IMR-90 (cell line): Measurements from ENCODE around the gene ABCC4. TPM values are rescaled to one million over a fixed set of nuclear protein-coding genes. Genes with fewer than 3 reads are reported as not detected.

Experiments used
- ATAC-seq: fragments of 200-7000 bp; cut with Tn5 transposase; 2 replicates; pipeline ENCODE4 v1.9.1; 2020; ENCODE audit warnings: low read depth, mild to moderate bottlenecking, moderate library complexity
- BruUV-seq: library from RNA; stranded (reverse); fragments of 400-500 nt; replicated peaks from 2 replicates; lab custom pipeline; 2021; lab: Mats Ljungman, UMichigan
- CTCF ChIA-PET: fragments of 300-600 bp; formaldehyde crosslinking; extraction: SDS; loops from one replicate; lab custom pipeline; 2021; ENCODE audit warnings: antibody characterized with exemption; lab: Yijun Ruan, JAX
- POLR2A ChIA-PET: fragments of 300-600 bp; sonication (Branson Sonifier 250); formaldehyde crosslinking; loops from one replicate; lab custom pipeline; 2022; ENCODE audit warnings: antibody characterized with exemption; ENCODE audit not compliant: unreplicated experiment; lab: Charles Lee
- DNase-seq: peaks from one replicate; pipeline ENCODE4 v3.0.0; 2013
- H2AFZ ChIP-seq: replicated peaks from 2 replicates; pipeline ENCODE3; 2013; ENCODE audit warnings: low read length, mild to moderate bottlenecking; ENCODE audit not compliant: poor library complexity
- H2AK5ac ChIP-seq: 2 replicates; pipeline ENCODE4 v1.6.1; 2013; ENCODE audit warnings: low read depth, low read length, inconsistent platforms
- H2AK9ac ChIP-seq: replicated peaks from 2 replicates; pipeline ENCODE3; 2013; ENCODE audit warnings: mild to moderate bottlenecking, low read depth, low read length, moderate library complexity; ENCODE audit not compliant: poor library complexity
- H2BK120ac ChIP-seq: 2 replicates; pipeline ENCODE4 v1.6.1; 2013; ENCODE audit warnings: low read depth, low read length, inconsistent platforms
- H2BK15ac ChIP-seq: 3 replicates; pipeline ENCODE4 v1.6.1; 2013; ENCODE audit warnings: low read depth, low read length, inconsistent platforms
- H2BK20ac ChIP-seq: 2 replicates; pipeline ENCODE4 v1.6.1; 2013; ENCODE audit warnings: low read depth, mild to moderate bottlenecking, inconsistent platforms, low read length, moderate library complexity
- H2BK5ac ChIP-seq: 2 replicates; pipeline ENCODE4 v1.6.1; 2013; ENCODE audit warnings: mild to moderate bottlenecking, low read depth, low read length, inconsistent platforms; ENCODE audit not compliant: poor library complexity, severe bottlenecking
- H3K14ac ChIP-seq: replicated peaks from 2 replicates; pipeline ENCODE4 v1.6.1; 2013; ENCODE audit warnings: low read depth, low read length, inconsistent platforms
- H3K18ac ChIP-seq: 2 replicates; pipeline ENCODE4 v1.6.1; 2013; ENCODE audit warnings: low read depth, low read length, control low read depth
- H3K23ac ChIP-seq: 2 replicates; pipeline ENCODE4 v1.6.1; 2013; ENCODE audit warnings: low read depth, low read length, inconsistent platforms
- H3K27ac ChIP-seq: 2 replicates; pipeline ENCODE4 v1.5.1; 2013; ENCODE audit warnings: mild to moderate bottlenecking, control low read depth, low read length; ENCODE audit not compliant: insufficient read depth
- H3K27me3 ChIP-seq: 2 replicates; pipeline ENCODE4 v1.6.1; 2013; ENCODE audit warnings: low read length; ENCODE audit not compliant: control insufficient read depth, insufficient read depth
- H3K36me3 ChIP-seq: 2 replicates; pipeline ENCODE4 v1.6.1; 2013; ENCODE audit warnings: low read length, mixed read lengths; ENCODE audit not compliant: control insufficient read depth, insufficient read depth
- H3K4ac ChIP-seq: 2 replicates; pipeline ENCODE4 v1.6.1; 2013; ENCODE audit warnings: low read depth, low read length, inconsistent platforms
- H3K4me1 ChIP-seq: 2 replicates; pipeline ENCODE4 v1.6.1; 2013; ENCODE audit warnings: low read length, mixed read lengths; ENCODE audit not compliant: control insufficient read depth, insufficient read depth
- H3K4me2 ChIP-seq: 2 replicates; pipeline ENCODE4 v1.6.1; 2013; ENCODE audit warnings: low read depth, mild to moderate bottlenecking, control low read depth, low read length, moderate library complexity
- H3K4me3 ChIP-seq: 2 replicates; pipeline ENCODE4 v1.5.1; 2013; ENCODE audit warnings: low read depth, mild to moderate bottlenecking, control low read depth, low read length, moderate library complexity; ENCODE audit not compliant: insufficient read depth
- H3K56ac ChIP-seq: 2 replicates; pipeline ENCODE4 v1.6.1; 2013; ENCODE audit warnings: low read length, inconsistent platforms; ENCODE audit not compliant: insufficient read depth; ENCODE audit errors: extremely low read depth
- H3K79me1 ChIP-seq, 2 experiments: 2 replicates each; pipeline ENCODE4 v1.6.1; 2013; ENCODE audit warnings: low read length in 2 of 2, inconsistent platforms in 1 of 2, low read depth in 1 of 2
- H3K9ac ChIP-seq: 2 replicates; pipeline ENCODE4 v1.6.1; 2013; ENCODE audit warnings: low read depth, low read length, control low read depth
- H3K9me1 ChIP-seq: 2 replicates; pipeline ENCODE4 v1.6.1; 2013; ENCODE audit warnings: low read length, inconsistent platforms; ENCODE audit not compliant: insufficient read depth
- H3K9me3 ChIP-seq: 2 replicates; pipeline ENCODE4 v1.6.1; 2013; ENCODE audit warnings: low read length; ENCODE audit not compliant: control insufficient read depth, insufficient read depth
- H4K20me1 ChIP-seq: 2 replicates; pipeline ENCODE4 v1.6.1; 2013; ENCODE audit warnings: low read length, inconsistent platforms; ENCODE audit not compliant: insufficient read depth
- H4K5ac ChIP-seq: 2 replicates; pipeline ENCODE4 v1.6.1; 2013; ENCODE audit warnings: mild to moderate bottlenecking, low read depth, low read length, control low read depth
- H4K8ac ChIP-seq, 2 experiments: 2 replicates each; pipeline ENCODE4 v1.6.1; 2013; ENCODE audit warnings: low read depth in 2 of 2, low read length in 2 of 2, control low read depth in 1 of 2, inconsistent platforms in 1 of 2
- H4K91ac ChIP-seq: 2 replicates; pipeline ENCODE4 v1.6.1; 2013; ENCODE audit warnings: low read depth, low read length, inconsistent platforms; ENCODE audit not compliant: insufficient read depth
- CEBPB ChIP-seq: IDR thresholded peaks from 2 replicates; pipeline ENCODE4 v1.6.1; 2012; ENCODE audit warnings: low read depth, low read length, improper control_type of control experiment
- CHD1 ChIP-seq: IDR thresholded peaks from 2 replicates; pipeline ENCODE4 v1.6.1; 2012; ENCODE audit warnings: low read depth, low read length, improper control_type of control experiment
- CTCF ChIP-seq: conservative IDR thresholded peaks from 2 replicates; pipeline ENCODE4 v1.5.1; 2012; ENCODE audit warnings: mild to moderate bottlenecking, low read depth, low read length, improper control_type of control experiment
- ELK1 ChIP-seq: fragments of 150-350 bp; IDR thresholded peaks from 2 replicates; pipeline ENCODE4 v1.6.1; 2016; ENCODE audit warnings: low read depth, mild to moderate bottlenecking, low read length, moderate library complexity, borderline replicate concordance
- MAFK ChIP-seq: IDR thresholded peaks from 2 replicates; pipeline ENCODE4 v1.6.1; 2012; ENCODE audit warnings: low read depth, low read length, improper control_type of control experiment
- MAZ ChIP-seq: IDR thresholded peaks from 2 replicates; pipeline ENCODE4 v1.6.1; 2012; ENCODE audit warnings: low read depth, mild to moderate bottlenecking, low read length, improper control_type of control experiment, moderate library complexity, borderline replicate concordance
- RAD21 ChIP-seq: IDR thresholded peaks from 2 replicates; pipeline ENCODE4 v1.6.1; 2012; ENCODE audit warnings: low read length, improper control_type of control experiment
- RCOR1 ChIP-seq: IDR thresholded peaks from 2 replicates; pipeline ENCODE4 v1.6.1; 2012; ENCODE audit warnings: mild to moderate bottlenecking, low read length, improper control_type of control experiment; ENCODE audit not compliant: insufficient replicate concordance
- RFX5 ChIP-seq: IDR thresholded peaks from 2 replicates; pipeline ENCODE4 v1.8.0; 2012; ENCODE audit warnings: low read depth, mild to moderate bottlenecking, low read length, moderate library complexity
- SMC3 ChIP-seq: fragments of 150-350 bp; IDR thresholded peaks from 2 replicates; pipeline ENCODE4 v1.6.1; 2016; ENCODE audit warnings: low read depth, mild to moderate bottlenecking, antibody characterized with exemption, low read length, moderate library complexity
- USF2 ChIP-seq: fragments of 150-350 bp; IDR thresholded peaks from 2 replicates; pipeline ENCODE4 v1.6.1; 2017; ENCODE audit warnings: mild to moderate bottlenecking, antibody characterized with exemption, low read length, low read depth
- WGBS, 2 experiments: methylation state at CpG; one replicate each; pipeline versions ENCODE4 v1.1.5 to v1.1.7; 2013; ENCODE audit warnings: missing lambda C conversion rate in 2 of 2; ENCODE audit not compliant: insufficient read length in 1 of 2; ENCODE audit errors: extremely low coverage in 2 of 2; 5-methylcytosine and 5-hydroxymethylcytosine counted together
- dilution Hi-C: fragments of 300-500 bp; cut with HindIII; formaldehyde crosslinking; loops from one replicate; pipeline ENCODE4 v1.14.3; 2018; ENCODE audit warnings: low sequenced_read_pairs; ENCODE audit not compliant: unreplicated experiment
- in situ Hi-C: fragments of 300-500 bp; cut with MboI; formaldehyde crosslinking; loops from 3 replicates; pipeline ENCODE4 v1.14.3; 2019; ENCODE audit warnings: low sequenced_read_pairs, inconsistent platforms, mixed read lengths
- intact Hi-C: fragments of 100-400 bp; cut with micrococcal nuclease; formaldehyde crosslinking; loops from 2 replicates; pipeline ENCODE4 v1.10.0; 2022
- polyA plus RNA-seq, 3 experiments: library from polyadenylated mRNA; depleted of rRNA; stranded (reverse); fragments of >200 nt; gene quantifications; 2 replicates each; pipeline ENCODE4 v1.2.3, GENCODE V29; 2012; ENCODE audit warnings: low replicate concordance in 1 of 3
- total RNA-seq: library from RNA; depleted of rRNA; stranded (reverse); fragments of >200 nt; gene quantifications from 2 replicates; pipeline ENCODE4 v1.2.3, GENCODE V29; 2012

The ABCC4 gene
- total and polyA plus RNA-seq, 2 of the 4 experiments (the other 2 are of a cell fraction): 16.6 to 41.4 TPM

- Histone ChIP-seq H3K14ac (no peak overlapping the region), H3K23ac (no peak overlapping the region), H4K8ac (no peak overlapping the region), H2BK5ac (no peak overlapping the region), H2AK5ac (no peak overlapping the region), H2BK120ac (no peak overlapping the region), H4K20me1 (no peaks in the 10 kb centered on the region), H3K9ac (no peak overlapping the region), H3K9me1 (peaks cover 2% of the 10 kb centered on the region; the same call in 1 of the 2 replicates), H3K79me1 (peaks cover 7 to 15% of the 10 kb centered on the region in 2 experiments; a peak in 2 of 4 replicates), H4K91ac (no peak overlapping the region), H4K5ac (no peak overlapping the region), H2AFZ (no peak overlapping the region), H3K4me3 (no peak overlapping the region), H3K4ac (no peak overlapping the region), H3K36me3 (peaks cover 23% of the 10 kb centered on the region), H2BK15ac (no peak overlapping the region), H2BK20ac (no peak overlapping the region), H3K56ac (no peak overlapping the region), H3K4me1 (peaks cover 4% of the 10 kb centered on the region; the same call in 1 of the 2 replicates), H3K27ac (no peak overlapping the region), H2AK9ac (no peak overlapping the region), H3K4me2 (no peak overlapping the region), H3K9me3 (no peaks in the 10 kb centered on the region), H3K18ac (no peak overlapping the region), H3K27me3 (no peaks in the 10 kb centered on the region)
- TF ChIP-seq CEBPB: no peak
- no peak for TF ChIP-seq CTCF
- no peak for TF ChIP-seq MAZ
- no peak for TF ChIP-seq RAD21
- TF ChIP-seq RFX5: no peak
- TF ChIP-seq USF2: no peak
- no peak for TF ChIP-seq MAFK
- no peak for TF ChIP-seq CHD1
- no peak for TF ChIP-seq RCOR1
- no peak for TF ChIP-seq SMC3
- TF ChIP-seq ELK1: no peak
- BruUV-seq: no TSS peak
- CTCF ChIA-PET: interaction anchor here (0.6 kb wide), 1 partner anchor 250 kb away, joined by 3 read pairs; no protein-coding TSS in a partner anchor
- DNase-seq (no peak), ATAC-seq (no peak)
- intact Hi-C loops (no loop called here), dilution Hi-C loops (no loop called here), in situ Hi-C loops (no loop called here)
- POLR2A ChIA-PET: interaction anchor here (0.6 kb wide), 1 partner anchor 186 kb away, joined by 5 read pairs; no protein-coding TSS in a partner anchor
- WGBS, 2 experiments: no CpG with 5 or more reads among the region's 3 CpGs
Observed at GRCh38 chr13:95154413-95154886, 146.8 kb downstream of the ABCC4 start.
